Activated CD8-positive, alpha-beta memory T cell treated with anti-CD3 and anti-CD28 coated beads for 48 hours (primary cell): ENCODE measurements around the gene SYNPO.

Source experiments
- DNase-seq, 3 experiments: peaks; one replicate each; pipeline ENCODE4 v3.0.0-alpha.2; 2020; ENCODE audit warnings: low read depth in 2 of 3, low spot score in 2 of 3

Gene SYNPO

DNA sequence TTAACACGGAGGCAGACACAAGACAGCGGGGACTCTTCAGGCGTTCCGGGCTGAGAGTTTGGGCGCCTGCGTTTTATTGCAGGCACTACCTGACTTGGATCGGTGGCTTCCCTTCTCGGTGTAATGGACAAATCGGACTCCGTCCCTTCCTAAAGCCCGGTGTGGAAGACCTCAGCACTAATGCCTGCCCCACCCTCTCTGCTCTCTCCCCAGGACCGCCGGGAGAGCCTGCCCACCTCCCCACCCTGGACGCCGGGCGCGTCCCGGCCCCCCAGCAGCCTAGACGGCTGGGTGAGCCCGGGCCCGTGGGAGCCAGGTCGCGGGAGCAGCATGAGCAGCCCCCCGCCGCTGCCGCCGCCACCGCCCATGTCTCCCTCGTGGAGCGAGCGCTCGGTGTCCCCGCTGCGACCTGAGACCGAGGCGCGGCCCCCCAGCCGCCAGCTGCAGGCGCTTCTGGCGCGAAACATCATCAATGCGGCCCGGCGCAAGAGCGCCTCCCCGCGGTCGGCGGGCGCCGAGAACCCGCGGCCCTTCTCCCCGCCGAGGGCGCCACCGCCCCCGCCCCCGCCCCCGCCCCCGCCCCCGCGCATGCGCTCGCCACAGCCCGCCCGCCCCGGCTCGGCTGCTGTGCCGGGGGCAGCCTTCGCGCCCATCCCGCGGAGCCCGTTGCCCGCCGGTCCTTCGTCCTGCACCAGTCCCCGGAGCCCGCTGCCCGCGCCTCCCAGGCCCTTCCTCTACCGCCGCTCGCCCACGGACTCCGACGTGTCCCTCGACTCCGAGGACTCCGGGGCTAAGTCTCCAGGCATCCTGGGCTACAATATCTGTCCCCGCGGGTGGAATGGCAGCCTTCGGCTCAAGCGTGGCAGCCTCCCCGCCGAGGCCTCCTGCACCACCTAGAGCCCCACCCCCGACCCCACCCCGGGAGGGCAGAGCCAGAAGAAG lies 16.0 kb downstream of the SYNPO start:
- DNase-seq, result peak; percentile 38 to 57 (median 55)

DNA sequence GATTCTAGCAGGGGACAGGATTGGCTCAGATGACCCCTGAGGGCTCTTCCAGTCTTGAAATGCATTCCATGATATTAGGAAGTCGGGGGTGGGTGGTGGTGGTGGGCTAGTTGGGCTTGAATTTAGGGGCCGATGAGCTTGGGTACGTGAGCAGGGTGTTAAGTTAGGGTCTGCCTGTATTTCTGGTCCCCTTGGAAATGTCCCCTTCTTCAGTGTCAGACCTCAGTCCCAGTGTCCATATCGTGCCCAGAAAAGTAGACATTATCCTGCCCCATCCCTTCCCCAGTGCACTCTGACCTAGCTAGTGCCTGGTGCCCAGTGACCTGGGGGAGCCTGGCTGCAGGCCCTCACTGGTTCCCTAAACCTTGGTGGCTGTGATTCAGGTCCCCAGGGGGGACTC lies 17.7 kb downstream of the SYNPO start:
- no peak for DNase-seq

DNA sequence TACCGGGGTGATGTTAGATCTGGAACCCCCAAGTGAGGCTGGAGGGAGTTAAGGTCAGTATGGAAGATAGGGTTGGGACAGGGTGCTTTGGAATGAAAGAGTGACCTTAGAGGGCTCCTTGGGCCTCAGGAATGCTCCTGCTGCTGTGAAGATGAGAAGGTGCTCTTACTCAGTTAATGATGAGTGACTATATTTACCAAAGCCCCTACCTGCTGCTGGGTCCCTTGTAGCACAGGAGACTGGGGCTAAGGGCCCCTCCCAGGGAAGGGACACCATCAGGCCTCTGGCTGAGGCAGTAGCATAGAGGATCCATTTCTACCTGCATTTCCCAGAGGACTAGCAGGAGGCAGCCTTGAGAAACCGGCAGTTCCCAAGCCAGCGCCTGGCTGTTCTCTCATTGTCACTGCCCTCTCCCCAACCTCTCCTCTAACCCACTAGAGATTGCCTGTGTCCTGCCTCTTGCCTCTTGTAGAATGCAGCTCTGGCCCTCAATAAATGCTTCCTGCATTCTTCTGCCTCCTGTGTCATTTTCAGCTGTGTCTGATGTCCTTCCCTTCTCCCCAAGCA lies 18.3 kb downstream of the SYNPO start:
- no peak for DNase-seq

DNA sequence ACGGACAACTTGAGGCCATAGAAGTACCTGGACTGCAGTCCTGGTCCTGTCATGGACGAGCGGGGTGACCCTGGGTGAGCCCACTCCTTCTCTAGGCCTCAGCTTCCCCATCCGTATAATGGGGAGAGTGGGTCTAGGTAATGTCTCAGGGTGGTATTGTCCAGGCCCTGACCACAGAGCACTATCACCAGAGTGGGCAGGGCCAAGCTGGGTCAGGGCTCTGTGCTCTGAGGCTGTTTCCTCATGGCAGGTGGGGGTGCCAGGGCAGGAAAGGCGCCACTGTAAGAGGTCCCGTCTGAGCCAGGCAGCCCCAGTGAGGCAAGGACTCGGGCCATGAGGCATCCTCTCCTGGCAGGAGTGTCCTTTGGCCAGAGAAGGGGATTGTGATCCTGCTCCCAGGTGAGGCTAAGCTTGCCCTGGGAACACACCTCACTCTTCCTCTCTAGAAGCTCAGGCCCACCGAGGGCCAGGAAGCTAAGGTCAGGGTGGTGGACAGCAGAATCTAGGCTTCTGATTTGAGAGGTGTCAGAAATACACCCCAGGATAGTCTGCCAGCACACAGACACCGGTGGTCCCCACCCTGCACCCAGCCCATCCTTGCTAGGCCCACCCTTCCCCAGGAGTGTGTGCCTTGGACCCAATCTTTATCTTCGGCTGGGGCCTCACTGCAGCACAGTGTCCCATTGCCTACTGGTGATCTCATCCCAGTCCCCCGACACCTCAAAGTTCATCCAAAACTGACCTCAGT lies 19.1 kb downstream of the SYNPO start:
- DNase-seq, result no peak

DNA sequence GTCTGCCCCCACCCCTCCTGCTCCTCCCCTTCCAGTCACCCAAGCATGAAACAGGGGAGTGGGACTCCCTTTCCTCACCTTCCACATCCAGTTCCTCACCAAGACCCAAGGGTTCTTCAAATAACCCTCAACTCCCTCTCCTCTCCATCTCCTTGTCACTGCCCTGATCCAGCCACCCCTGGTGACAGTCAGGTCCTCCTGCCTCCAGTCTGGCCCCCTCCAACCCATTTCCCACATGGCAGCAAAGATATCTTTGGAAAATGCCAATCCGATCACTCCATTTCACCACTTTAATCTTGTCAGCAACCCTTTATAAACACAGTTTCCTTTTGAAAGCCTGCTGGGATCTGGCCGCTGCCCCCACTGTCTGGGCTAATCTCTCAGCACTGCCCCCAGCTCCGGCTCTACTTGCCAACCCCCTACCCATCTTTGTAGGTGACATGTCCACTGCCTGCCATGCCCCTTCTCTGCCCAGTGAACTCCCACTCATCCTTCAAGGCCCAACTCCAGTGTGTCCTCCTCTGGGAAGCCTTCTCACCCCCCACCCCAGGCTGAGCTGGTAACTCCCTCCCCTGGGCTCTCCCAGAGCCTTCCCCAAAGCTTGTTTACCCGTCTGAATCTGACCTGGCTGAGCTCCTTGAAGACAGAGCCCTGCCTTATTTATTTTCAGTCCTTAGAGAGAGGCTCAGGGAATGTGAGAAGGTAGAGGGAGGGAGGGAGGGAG lies 19.8 kb downstream of the SYNPO start:
- no peak for DNase-seq

DNA sequence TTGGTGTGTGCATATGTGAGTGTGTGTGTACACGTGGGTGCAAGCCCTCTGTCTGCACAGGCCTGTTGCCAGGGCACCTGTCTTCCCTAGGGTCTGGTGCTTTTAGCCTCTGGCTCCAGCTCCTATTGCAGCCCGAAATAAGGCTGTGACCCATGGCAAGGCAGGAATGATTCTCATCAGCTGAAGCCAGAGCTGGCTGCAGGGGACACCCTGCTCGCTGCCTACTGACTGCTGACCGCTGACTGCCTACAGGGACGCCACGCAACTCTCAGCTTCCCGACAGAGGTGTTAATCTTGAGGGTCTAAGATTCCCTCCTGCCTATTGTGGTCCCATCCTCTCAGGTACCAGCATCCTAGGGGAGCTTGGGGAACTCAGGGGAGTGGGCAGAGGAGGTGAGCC lies 20.6 kb downstream of the SYNPO start, which contains the start of gene MYOZ3:
MYOZ3 (plus strand) TSS at position 166 of the 400 bp plus-strand sequence. CDS start 1,691 bp downstream, outside the sequence.
- no peak for DNase-seq

DNA sequence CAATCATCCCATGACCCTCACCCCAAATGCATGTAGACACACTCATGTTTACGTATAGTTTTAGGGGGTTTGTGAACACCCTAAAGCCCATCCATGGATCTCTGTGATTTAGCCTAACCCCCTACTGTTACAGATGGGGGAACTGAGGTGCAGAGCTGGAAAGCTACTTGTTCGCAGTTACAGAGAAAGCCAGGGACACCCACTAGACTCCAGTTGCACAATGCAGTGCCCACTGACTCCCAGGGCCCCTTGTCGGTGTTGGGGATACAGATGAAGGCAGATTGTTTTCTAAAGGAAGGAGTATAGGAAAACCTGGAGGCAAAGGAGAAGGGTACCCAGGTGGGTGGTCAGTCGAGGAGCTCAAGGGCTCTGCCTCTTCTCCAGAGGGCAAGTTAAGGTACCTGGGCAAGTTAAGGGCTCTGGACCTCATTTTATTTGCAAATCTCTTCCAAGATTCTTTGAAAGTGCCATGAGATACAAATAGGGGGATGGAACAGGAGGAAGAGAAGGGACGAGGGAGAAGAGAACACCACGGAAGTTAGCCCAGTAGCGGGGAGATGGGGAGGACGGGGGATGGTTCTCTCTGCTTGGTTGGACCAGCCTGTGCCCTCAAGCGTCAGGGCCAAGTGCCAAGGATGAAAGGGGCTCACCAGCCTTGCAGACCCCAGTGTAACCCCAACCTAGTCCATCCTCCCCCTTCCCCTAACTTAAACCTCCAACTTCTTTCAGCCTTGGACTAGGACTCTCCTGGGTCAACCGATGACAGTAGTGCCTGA lies 21.5 kb downstream of the SYNPO start:
- DNase-seq, result no peak

DNA sequence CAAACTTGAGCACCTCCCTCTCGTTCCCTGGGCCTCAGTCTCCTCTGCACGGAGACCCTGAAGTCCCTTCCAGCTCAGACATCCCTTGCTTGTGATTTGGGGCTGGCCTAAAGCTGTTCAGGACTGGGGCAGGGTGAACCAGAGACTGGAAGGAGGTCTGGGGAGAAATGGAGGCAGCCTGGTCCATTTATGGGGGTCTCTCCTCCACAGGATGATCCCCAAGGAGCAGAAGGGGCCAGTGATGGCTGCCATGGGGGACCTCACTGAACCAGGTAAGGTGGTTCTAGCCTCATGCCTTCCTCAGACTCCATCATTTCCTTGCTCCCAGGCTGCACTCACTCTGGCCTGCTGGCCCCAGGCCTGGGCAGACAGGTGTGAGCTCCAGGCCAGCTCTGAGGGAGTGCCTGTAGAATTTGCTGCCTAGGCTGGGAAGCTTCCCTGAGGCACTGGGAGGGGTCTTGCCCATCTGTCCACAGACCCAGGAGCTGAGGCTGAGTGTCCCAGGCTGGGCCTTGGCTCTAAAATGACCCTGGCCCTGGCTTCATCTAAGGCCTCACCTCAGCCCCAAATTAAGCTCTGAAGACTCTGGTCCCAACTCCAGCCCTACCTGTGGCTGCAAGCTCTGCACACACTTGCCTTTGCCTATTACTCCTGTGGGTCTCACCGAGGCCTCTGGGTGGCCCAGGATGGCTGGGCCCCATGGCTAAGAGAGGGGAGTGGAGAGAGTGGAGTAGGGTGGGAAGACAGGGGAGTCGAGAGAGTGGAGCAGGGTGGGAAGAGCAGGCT lies 22.5 kb downstream of the SYNPO start:
- DNase-seq, result no peak

DNA sequence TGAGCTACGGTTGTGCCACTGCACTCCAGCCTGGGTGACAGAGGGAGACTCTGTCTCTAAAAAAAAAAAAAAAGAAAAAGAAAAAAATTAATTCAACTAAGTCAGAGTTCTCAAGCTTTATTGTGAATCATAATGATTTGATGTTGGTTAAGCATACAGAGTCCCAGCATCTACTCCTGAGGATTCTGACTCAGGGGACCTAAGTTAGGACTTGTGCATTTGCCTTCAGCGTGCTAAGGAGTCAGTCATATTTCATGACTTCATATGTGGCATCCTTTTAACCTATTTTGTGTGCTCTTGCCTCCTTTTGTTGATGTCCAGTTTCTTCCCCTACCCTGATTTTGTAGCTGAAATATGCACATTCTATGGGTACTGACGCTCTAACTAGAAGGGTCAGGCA lies 23.5 kb downstream of the SYNPO start:
- no peak for DNase-seq

DNA sequence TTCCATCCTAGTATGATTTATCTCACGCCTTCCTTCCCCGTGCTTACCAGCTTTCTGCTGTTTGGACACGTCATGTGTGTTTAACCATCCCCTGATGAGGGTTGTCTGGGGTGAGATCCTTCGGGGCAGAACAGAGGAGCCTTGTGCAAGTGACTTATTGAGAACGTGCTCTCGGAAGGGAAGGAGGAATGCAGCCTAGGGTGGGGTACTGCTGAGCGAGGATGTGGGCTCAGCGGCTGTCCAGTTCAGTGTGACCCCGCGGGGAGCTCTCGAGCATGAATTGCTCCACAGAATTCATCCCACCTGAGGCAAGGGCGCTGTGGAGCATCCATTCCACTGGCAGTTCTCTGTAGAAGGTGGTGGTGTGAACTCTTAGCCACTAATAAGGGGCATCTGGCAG lies 24.6 kb downstream of the SYNPO start:
- DNase-seq, result no peak

DNA sequence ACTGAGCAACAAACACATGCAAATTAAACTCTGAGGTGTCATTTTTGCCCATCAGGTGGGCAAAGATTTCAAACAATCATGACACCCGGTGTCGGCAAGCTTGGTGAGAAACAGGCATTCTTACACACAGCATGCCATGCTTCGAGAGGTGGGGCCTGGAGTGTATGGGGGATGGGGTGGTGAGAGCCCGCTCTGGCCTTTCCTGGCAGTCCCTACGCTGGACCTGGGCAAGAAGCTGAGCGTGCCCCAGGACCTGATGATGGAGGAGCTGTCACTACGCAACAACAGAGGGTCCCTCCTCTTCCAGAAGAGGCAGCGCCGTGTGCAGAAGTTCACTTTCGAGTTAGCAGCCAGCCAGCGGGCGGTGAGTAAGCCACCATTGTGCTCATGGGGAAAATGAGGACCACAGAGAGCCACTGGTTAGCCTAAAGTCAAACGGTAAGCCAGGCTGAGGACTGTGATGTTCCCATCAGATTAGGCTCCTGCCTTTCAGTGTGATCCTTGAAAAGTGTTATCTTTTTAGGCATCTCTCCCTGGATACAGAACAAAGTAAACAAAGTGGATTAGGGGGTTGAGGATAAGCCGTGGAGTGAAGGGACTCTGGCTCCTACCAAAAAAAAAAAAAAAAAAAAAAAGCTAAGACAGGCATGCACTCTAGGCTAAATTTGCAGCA lies 30.0 kb downstream of the SYNPO start:
- DNase-seq, result no peak

DNA sequence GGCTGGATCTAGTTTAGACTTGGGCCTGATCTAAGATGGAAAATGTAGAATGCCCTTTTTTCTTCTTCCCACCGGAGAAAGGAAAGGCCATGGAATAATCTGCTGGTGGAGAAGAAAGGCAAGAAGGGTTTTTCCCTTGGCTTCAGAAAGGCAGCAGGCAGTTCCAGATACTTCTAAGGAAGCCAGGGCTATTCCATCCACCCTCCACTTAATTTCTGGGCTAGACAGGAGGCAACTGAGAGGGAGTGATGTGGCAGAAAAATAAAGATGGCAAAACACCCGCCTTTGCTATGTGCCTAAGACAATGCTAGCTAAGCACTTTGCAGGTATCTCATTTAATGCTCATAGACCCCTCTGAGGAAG lies 30.5 kb downstream of the SYNPO start:
- DNase-seq, result no peak

DNA sequence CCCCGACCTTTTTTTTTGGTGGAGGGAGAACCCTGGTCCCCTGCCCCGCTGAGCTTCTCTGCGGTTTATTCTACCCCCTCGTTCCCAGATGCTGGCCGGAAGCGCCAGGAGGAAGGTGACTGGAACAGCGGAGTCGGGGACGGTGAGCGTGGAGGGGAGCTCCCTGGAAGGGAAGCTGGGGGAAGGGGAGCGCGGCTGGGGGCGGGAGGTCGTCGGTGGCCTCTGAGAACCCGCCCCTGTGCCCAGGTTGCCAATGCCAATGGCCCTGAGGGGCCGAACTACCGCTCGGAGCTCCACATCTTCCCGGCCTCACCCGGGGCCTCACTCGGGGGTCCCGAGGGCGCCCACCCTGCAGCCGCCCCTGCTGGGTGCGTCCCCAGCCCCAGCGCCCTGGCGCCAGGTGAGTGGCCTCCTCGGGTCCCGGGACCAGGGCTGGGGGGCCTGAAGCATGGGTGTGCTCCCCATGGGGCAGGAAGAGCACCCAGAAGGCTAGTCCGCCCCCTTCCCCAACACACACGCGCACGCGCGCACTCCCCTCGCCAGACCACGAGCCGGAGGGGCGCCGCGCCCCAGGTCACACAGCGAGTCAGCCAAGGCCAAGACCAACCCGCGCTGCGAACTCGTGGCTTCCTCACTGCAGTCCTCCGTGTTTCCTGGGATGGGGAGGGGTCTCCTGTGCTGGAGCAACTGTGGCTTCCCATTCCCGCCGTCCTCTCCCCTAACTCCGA lies 31.2 kb downstream of the SYNPO start:
- DNase-seq, result no peak

DNA sequence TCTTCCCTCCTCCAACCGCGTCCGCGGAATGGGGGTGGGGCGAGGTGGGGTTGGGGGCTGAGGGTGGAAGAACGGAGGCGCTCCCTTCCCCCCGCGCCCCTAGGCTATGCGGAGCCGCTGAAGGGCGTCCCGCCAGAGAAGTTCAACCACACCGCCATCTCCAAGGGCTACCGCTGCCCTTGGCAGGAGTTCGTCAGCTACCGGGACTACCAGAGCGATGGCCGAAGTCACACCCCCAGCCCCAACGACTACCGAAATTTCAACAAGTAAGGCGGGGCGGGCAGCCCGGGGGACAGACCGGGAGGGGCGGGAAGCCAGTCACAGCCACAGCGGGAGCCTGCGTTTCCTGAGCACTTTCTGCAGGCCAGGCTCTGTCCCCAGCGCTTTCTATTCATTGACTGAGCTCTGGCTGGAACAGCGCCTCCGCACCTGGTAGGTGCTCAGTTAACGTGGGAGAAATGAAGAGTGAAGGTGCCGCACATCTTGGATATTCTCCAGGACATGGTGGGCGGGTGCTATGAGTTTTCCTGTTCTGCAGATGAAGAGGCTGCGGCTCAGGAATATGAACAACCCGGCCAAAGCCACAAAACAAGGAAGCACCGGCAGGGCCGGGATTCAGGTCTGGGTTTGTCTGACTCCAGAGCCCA lies 31.9 kb downstream of the SYNPO start:
- DNase-seq, result no peak

DNA sequence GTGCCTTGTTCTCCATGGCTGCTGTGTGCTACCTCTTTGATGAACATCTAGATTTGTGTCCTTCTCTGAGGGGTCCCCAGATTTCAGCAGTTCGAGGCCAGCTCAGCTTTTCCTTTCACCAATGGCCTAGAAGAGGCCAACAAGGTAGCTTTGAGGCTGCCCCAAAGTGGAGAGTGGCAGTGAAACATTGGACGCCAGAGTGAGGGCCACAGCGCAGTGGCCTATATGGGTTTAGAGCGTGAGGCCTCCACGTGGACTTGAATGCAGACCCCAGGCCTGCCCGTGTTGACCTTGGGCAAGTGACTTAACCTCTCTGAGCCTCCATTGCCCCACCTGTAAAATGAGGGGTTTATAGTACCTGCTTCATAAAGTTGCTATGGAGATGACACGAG lies 32.4 kb downstream of the SYNPO start:
- DNase-seq, result no peak

DNA sequence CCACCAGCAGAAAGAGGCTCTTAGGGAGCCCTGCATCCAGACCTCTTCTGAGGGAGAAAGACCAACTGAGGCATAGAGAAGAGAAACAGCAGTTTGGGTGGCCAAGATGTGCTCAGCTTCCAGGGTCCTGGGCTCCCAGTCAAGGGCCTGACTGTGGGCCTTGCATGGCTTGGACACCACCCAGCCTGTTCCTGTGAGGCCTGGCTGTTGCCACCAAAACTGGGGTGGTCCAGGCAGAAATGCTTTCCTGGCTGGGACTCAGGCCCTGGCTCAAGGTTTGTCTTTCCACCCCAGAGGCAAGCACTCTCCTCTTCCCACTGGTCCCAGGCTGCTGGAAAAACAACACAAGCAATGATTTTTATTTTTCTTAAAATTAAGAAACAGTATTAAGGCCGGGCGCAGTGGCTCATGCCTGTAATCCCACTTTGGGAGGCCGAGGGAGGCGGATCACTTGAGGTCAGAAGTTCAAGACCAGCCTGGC lies 33.9 kb downstream of the SYNPO start:
- DNase-seq, result no peak

DNA sequence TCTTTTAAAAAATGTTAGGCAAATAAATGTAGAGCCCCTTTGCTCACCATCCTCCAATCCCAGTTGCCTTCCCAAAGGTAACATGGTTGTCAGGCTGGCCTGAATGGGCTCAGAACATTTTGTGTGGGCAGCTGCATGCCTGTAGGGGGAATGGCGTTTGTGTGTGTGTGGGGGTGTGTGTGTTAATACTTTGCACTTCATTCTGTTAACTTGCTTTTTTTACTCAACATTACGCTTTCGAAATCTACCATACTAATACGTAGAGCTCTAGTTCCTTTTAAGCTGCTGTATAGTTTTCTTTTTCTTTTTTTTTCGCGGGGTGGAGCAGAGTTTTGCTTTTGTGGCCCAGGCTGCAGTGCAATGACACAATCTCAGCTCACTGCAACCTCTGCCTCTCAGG lies 34.6 kb downstream of the SYNPO start:
- no peak for DNase-seq

DNA sequence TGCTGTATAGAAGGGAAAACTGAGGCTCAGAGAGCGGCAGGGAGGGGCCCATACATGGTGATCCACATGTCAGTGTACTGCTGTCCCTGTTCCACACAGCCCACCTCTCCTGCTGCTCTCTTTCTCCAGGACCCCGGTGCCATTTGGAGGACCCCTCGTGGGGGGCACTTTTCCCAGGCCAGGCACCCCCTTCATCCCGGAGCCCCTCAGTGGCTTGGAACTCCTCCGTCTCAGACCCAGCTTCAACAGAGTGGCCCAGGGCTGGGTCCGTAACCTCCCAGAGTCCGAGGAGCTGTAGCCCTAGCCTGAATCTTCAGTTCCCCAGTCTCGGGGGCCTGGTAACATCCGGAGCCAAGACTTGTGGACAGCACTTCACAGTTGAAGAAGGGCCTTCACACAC lies 36.1 kb downstream of the SYNPO start:
- DNase-seq, result no peak
